Measurements from ENCODE around the gene PLXNB2.

GRCh38 chr22:50320671-50321325 is 13.4 kb upstream of the PLXNB2 start:
- no peak for TF ChIP-seq CTCF (IDR thresholded peaks at IDR 0.05)
- TF ChIP-seq NFIC (IDR thresholded peaks at IDR 0.05; ENCODE audit: borderline replicate concordance) = no peak
- no peak for TF ChIP-seq RFX5 (IDR thresholded peaks at IDR 0.05; ENCODE audit: low read length)
- TF ChIP-seq MXI1 (IDR thresholded peaks at IDR 0.05; ENCODE audit: low read depth, low read length) = no peak
- no peak for TF ChIP-seq MEF2A (IDR thresholded peaks at IDR 0.05; ENCODE audit: borderline replicate concordance, low read depth)
- TF ChIP-seq, protein P1, sequence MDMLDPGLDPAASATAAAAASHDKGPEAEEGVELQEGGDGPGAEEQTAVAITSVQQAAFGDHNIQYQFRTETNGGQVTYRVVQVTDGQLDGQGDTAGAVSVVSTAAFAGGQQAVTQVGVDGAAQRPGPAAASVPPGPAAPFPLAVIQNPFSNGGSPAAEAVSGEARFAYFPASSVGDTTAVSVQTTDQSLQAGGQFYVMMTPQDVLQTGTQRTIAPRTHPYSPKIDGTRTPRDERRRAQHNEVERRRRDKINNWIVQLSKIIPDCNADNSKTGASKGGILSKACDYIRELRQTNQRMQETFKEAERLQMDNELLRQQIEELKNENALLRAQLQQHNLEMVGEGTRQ (IDR thresholded peaks at IDR 0.05; ENCODE audit: borderline replicate concordance, low read depth, low read length) = no peak
- no peak for TF ChIP-seq TCF12 (IDR thresholded peaks at IDR 0.05)
- TF ChIP-seq, protein P2, sequence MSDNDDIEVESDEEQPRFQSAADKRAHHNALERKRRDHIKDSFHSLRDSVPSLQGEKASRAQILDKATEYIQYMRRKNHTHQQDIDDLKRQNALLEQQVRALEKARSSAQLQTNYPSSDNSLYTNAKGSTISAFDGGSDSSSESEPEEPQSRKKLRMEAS (IDR thresholded peaks at IDR 0.05; ENCODE audit: low read depth) = no peak
- TF ChIP-seq POLR2AphosphoS5 (IDR thresholded peaks at IDR 0.05; ENCODE audit: low read depth, low read length) = no peak
- TF ChIP-seq ELF1 (IDR thresholded peaks at IDR 0.05) = no peak
- no peak for TF ChIP-seq EP300 (IDR thresholded peaks at IDR 0.05; ENCODE audit: borderline replicate concordance in 1 of 2, low read depth in 1 of 2, low read length in 1 of 2)
- no peak for TF ChIP-seq SIN3A (IDR thresholded peaks at IDR 0.05; ENCODE audit: borderline replicate concordance, low read depth, low read length)

All from SK-N-SH (cell line).